Endothelial cell of umbilical vein (primary cell): ENCODE measurements around the gene VSIG10L. TPM values are rescaled to one million over a fixed set of nuclear protein-coding genes. Genes with fewer than 3 reads are reported as not detected.

ENCODE experiments used
- BruUV-seq: library from RNA; stranded (reverse); fragments of 400-500 nt; replicated peaks from 2 replicates; lab custom pipeline; 2021; lab: Mats Ljungman, UMichigan
- CTCF ChIA-PET: fragments of 300-600, 350-600 bp; sonication (Branson Sonifier 250); formaldehyde crosslinking; loops from one replicate; lab custom pipeline; 2021; ENCODE audit warnings: antibody characterized with exemption, inconsistent platforms; lab: Charles Lee
- POLR2A ChIA-PET: fragments of 300-600, 350-600 bp; sonication (Branson Sonifier 250); formaldehyde crosslinking; loops from one replicate; lab custom pipeline; 2021; ENCODE audit warnings: antibody characterized with exemption, inconsistent platforms; lab: Charles Lee
- DNase-seq: peaks from one replicate; pipeline ENCODE4 v3.0.0-alpha.2; 2011; ENCODE audit warnings: low read depth, low spot score
- FAIRE-seq: peaks from 2 replicates; lab custom pipeline; 2011; peaks lifted over from hg19 to GRCh38; lab: Jason Lieb, UNC
- H2AFZ ChIP-seq: 2 replicates; pipeline ENCODE4 v1.6.0; 2012; ENCODE audit warnings: low read depth, low read length, control low read depth, inconsistent platforms
- H3K27ac ChIP-seq: 2 replicates; pipeline ENCODE4 v1.5.1; 2011; ENCODE audit warnings: low read depth, mild to moderate bottlenecking, control low read depth, low read length, moderate library complexity; ENCODE audit not compliant: insufficient read depth
- H3K27me3 ChIP-seq, 2 experiments: 2 replicates each; pipeline versions ENCODE4 v1.6.0 to v1.6.1; 2011; ENCODE audit warnings: low read length in 2 of 2, mixed read lengths in 1 of 2; ENCODE audit not compliant: control insufficient read depth in 2 of 2, insufficient read depth in 2 of 2
- H3K36me3 ChIP-seq, 2 experiments: 2 replicates in 1 of 2; 3 replicates in 1 of 2; pipeline ENCODE4 v1.5.1; 2011; ENCODE audit warnings: low read length in 2 of 2, mild to moderate bottlenecking in 1 of 2, moderate library complexity in 1 of 2; ENCODE audit not compliant: control insufficient read depth in 2 of 2, insufficient read depth in 2 of 2; ENCODE audit errors: extremely low read depth in 1 of 2
- H3K4me1 ChIP-seq: 3 replicates; pipeline ENCODE4 v1.5.1; 2011; ENCODE audit warnings: mild to moderate bottlenecking, low read length; ENCODE audit not compliant: control insufficient read depth, insufficient read depth; ENCODE audit errors: extremely low read depth
- H3K4me2 ChIP-seq: 2 replicates; pipeline ENCODE4 v1.6.1; 2011; ENCODE audit warnings: low read length, control low read depth, mixed read lengths; ENCODE audit not compliant: insufficient read depth
- H3K4me3 ChIP-seq, 3 experiments: fragments of 200-600 bp in 1 of 3; sonication (generic), shearing (Covaris generic) in 1 of 3; replicated peaks in 1 of 3; 2 replicates each; pipeline ENCODE4 v1.5.1; 2011 to 2016; ENCODE audit warnings: control low read depth in 3 of 3, low read length in 3 of 3, mild to moderate bottlenecking in 2 of 3, inconsistent platforms in 1 of 3, low read depth in 1 of 3, moderate library complexity in 1 of 3; ENCODE audit not compliant: insufficient read depth in 1 of 3
- H3K79me2 ChIP-seq: 2 replicates; pipeline ENCODE4 v1.6.0; 2012; ENCODE audit warnings: low read length, inconsistent platforms; ENCODE audit not compliant: control insufficient read depth, insufficient read depth
- H3K9ac ChIP-seq: replicated peaks from 2 replicates; pipeline ENCODE3; 2011; ENCODE audit warnings: low read length, control low read depth; ENCODE audit not compliant: insufficient read depth; ENCODE audit errors: extremely low read depth
- H3K9me1 ChIP-seq: replicated peaks from 3 replicates; pipeline ENCODE4 v1.6.0; 2011; ENCODE audit warnings: mild to moderate bottlenecking, low read length; ENCODE audit not compliant: control insufficient read depth, insufficient read depth; ENCODE audit errors: extremely low read depth
- H3K9me3 ChIP-seq: replicated peaks from 2 replicates; pipeline ENCODE4 v1.5.1; 2012; ENCODE audit warnings: low read length, inconsistent platforms; ENCODE audit not compliant: control insufficient read depth, insufficient read depth
- H4K20me1 ChIP-seq: replicated peaks from 2 replicates; pipeline ENCODE3; 2011; ENCODE audit warnings: mild to moderate bottlenecking, low read length; ENCODE audit not compliant: control insufficient read depth, insufficient read depth; ENCODE audit errors: extremely low read depth
- CTCF ChIP-seq, 2 donors: IDR thresholded peaks; 1 replicate in 1 of 2; 2 replicates in 1 of 2; pipeline ENCODE4 v1.5.1; 2011; ENCODE audit warnings: low read length in 2 of 2, mild to moderate bottlenecking in 2 of 2, moderate library complexity in 2 of 2, control low read depth in 1 of 2, inconsistent platforms in 1 of 2, low read depth in 1 of 2; ENCODE audit not compliant: insufficient read depth in 1 of 2; ENCODE audit errors: extremely low read depth in 1 of 2
- EZH2 ChIP-seq: IDR thresholded peaks from 2 replicates; pipeline ENCODE4 v1.6.1; 2012; ENCODE audit warnings: borderline replicate concordance, low read depth, mild to moderate bottlenecking, moderate library complexity, low read length, inconsistent platforms; ENCODE audit not compliant: severe bottlenecking
- FOS ChIP-seq: IDR thresholded peaks from 2 replicates; pipeline ENCODE4 v1.6.1; 2011; ENCODE audit warnings: mild to moderate bottlenecking, low read length, moderate library complexity, borderline replicate concordance; ENCODE audit not compliant: insufficient read depth
- GATA2 ChIP-seq: IDR thresholded peaks from 2 replicates; pipeline ENCODE4 v1.7.0; 2011; ENCODE audit warnings: low read depth, mild to moderate bottlenecking, moderate library complexity, mixed read lengths, low read length; ENCODE audit not compliant: insufficient read length, insufficient read depth
- JUN ChIP-seq: IDR thresholded peaks from 2 replicates; pipeline ENCODE4 v1.6.1; 2011; ENCODE audit warnings: borderline replicate concordance, low read depth; ENCODE audit not compliant: insufficient read length, insufficient read depth
- MAX ChIP-seq: IDR thresholded peaks from 2 replicates; pipeline ENCODE4 v1.6.1; 2011; ENCODE audit not compliant: insufficient read depth, insufficient read length
- MYC ChIP-seq: IDR thresholded peaks from one replicate; pipeline ENCODE4 v1.6.1; 2011; ENCODE audit warnings: mild to moderate bottlenecking, low read depth, low read length
- POLR2A ChIP-seq: IDR thresholded peaks from 2 replicates; pipeline ENCODE4 v1.6.1; 2012; ENCODE audit warnings: low read depth, mild to moderate bottlenecking, control low read depth, low read length
- POLR2AphosphoS5 ChIP-seq: IDR thresholded peaks from 2 replicates; pipeline ENCODE4 v1.6.1; 2012; ENCODE audit warnings: low read depth, mild to moderate bottlenecking, control low read depth, low read length, moderate library complexity; ENCODE audit not compliant: insufficient read depth
- dilution Hi-C: fragments of 300-500 bp; cut with MboI; formaldehyde crosslinking; loops from one replicate; pipeline ENCODE4 v1.15.0; 2019; ENCODE audit warnings: low sequenced_read_pairs; ENCODE audit not compliant: extremely low pct_ligation_motif_present
- intact Hi-C: fragments of 100-400 bp; cut with micrococcal nuclease; formaldehyde crosslinking; loops from one replicate; pipeline ENCODE4 v1.10.0; 2022
- polyA plus RNA-seq, 4 experiments: library from polyadenylated mRNA; depleted of rRNA in 3 of 4; stranded (reverse) in 3 of 4; unstranded in 1 of 4; fragments of >200 nt; gene quantifications; 2 replicates each; pipeline versions ENCODE4 v1.2.1 to v1.2.3, GENCODE V29; 2011 to 2012; ENCODE audit warnings: missing spikeins in 1 of 4
- total RNA-seq: library from RNA; stranded (reverse); gene quantifications from 2 replicates; pipeline ENCODE4 v1.2.3, GENCODE V29; 2021

The VSIG10L gene
- total and polyA plus RNA-seq, 2 donors (not counting 3 experiments of a cell fraction or from before 2014, with no cell fraction given) = 0.62 to 0.77 TPM

GRCh38 chr19:51371186-51371690 is 29.3 kb upstream of the VSIG10L start:
- no peak overlapping the region for H3K4me3 ChIP-seq
- no peaks in the 10 kb centered on the region for H3K79me2 ChIP-seq
- CTCF ChIA-PET = interaction anchor here (1.3 kb wide), 1 partner anchor 46 kb away, joined by 3 read pairs; the partner anchor contains the start of gene SIGLEC10
- no peak overlapping the region for H2AFZ ChIP-seq
- dilution Hi-C loops = no loop called here
- H3K9me1 ChIP-seq = no peaks in the 10 kb centered on the region
- no peak for DNase-seq
- peaks cover 6% of the 10 kb centered on the region for H3K4me1 ChIP-seq
- intact Hi-C loops = no loop called here
- POLR2A ChIA-PET = no interaction called here
- no TSS peak for BruUV-seq
- no peak overlapping the region for H3K27ac ChIP-seq
- H4K20me1 ChIP-seq = no peaks in the 10 kb centered on the region
- no peak for TF ChIP-seq GATA2
- TF ChIP-seq MYC = no peak
- no peak for TF ChIP-seq CTCF (IDR thresholded peaks at IDR 0.05; ENCODE audit: extremely low read depth in 1 of 2, insufficient read depth in 1 of 2, low read depth in 1 of 2, low read length in 2 of 2)
- TF ChIP-seq FOS = no peak
- TF ChIP-seq MAX = no peak
- TF ChIP-seq JUN = no peak
- no peak for TF ChIP-seq POLR2AphosphoS5
- TF ChIP-seq POLR2A = no peak
- TF ChIP-seq EZH2 = no peak
- no peaks in the 10 kb centered on the region for H3K27me3 ChIP-seq
- no peak for FAIRE-seq
- no peak overlapping the region for H3K9ac ChIP-seq
- no peaks in the 10 kb centered on the region for H3K36me3 ChIP-seq
- H3K9me3 ChIP-seq = no peaks in the 10 kb centered on the region
- H3K4me2 ChIP-seq = no peak overlapping the region
